HG03039 (cell line): ENCODE measurements around the gene MPZL1.
"Not testable (repeated sequence)": the region's sequence is repeated elsewhere in the genome, so short reads cannot be mapped to it uniquely, and the experiment has no call there.

Source experiments
- ATAC-seq: cut with Tn5 transposase; IDR thresholded peaks from one replicate; pipeline ENCODE4 v1.9.1; 2021; ENCODE audit warnings: mild to moderate bottlenecking, moderate library complexity; ENCODE audit not compliant: unreplicated experiment

The MPZL1 gene

GRCh38 chr1:167806235-167806634 lies 84.5 kb downstream of the MPZL1 start:
- ATAC-seq: not testable (repeated sequence)

- not testable (repeated sequence) for ATAC-seq
Measured at GRCh38 chr1:167806676-167807075, 84.9 kb downstream of the MPZL1 start.

- no peak for ATAC-seq
Measured at GRCh38 chr1:167808104-167808503, 86.3 kb downstream of the MPZL1 start.

GRCh38 chr1:167808690-167809089 lies 86.9 kb downstream of the MPZL1 start:
- ATAC-seq: no peak

GRCh38 chr1:167812972-167813371 lies 91.2 kb downstream of the MPZL1 start:
- no peak for ATAC-seq

GRCh38 chr1:167815650-167816049 lies 93.9 kb downstream of the MPZL1 start:
- ATAC-seq: no peak

- ATAC-seq: peak; percentile 73
Measured at GRCh38 chr1:167819849-167820683, 98.3 kb downstream of the MPZL1 start.

- ATAC-seq: no peak
Measured at GRCh38 chr1:167820684-167821355, 99.0 kb downstream of the MPZL1 start.

- no peak for ATAC-seq
Measured at GRCh38 chr1:167821356-167821685, 99.5 kb downstream of the MPZL1 start.

- ATAC-seq: no peak
Measured at GRCh38 chr1:167821969-167822685, 100.3 kb downstream of the MPZL1 start.

GRCh38 chr1:167824163-167824794 lies 102.5 kb downstream of the MPZL1 start:
- no peak for ATAC-seq

GRCh38 chr1:167825419-167826079 lies 103.8 kb downstream of the MPZL1 start:
- ATAC-seq: no peak

- no peak for ATAC-seq
Measured at GRCh38 chr1:167826127-167826526, 104.3 kb downstream of the MPZL1 start.

- ATAC-seq: no peak
Measured at GRCh38 chr1:167829868-167830267, 108.1 kb downstream of the MPZL1 start.

GRCh38 chr1:167830668-167831067 lies 108.9 kb downstream of the MPZL1 start:
- not testable (repeated sequence) for ATAC-seq

GRCh38 chr1:167832693-167833092 lies 110.9 kb downstream of the MPZL1 start:
- no peak for ATAC-seq

GRCh38 chr1:167833904-167834303 lies 112.1 kb downstream of the MPZL1 start:
- no peak for ATAC-seq

- no peak for ATAC-seq
Measured at GRCh38 chr1:167836197-167836596, 114.4 kb downstream of the MPZL1 start.

- no peak for ATAC-seq
Measured at GRCh38 chr1:167837326-167837725, 115.5 kb downstream of the MPZL1 start.

- ATAC-seq: no peak
Measured at GRCh38 chr1:167839009-167839408, 117.2 kb downstream of the MPZL1 start.
